Calu3 (cell line): Measurements from ENCODE around the gene TXNDC8. TPM values are rescaled to one million over a fixed set of nuclear protein-coding genes. Genes with fewer than 3 reads are reported as not detected.

Experiments
- BruUV-seq: library from RNA; stranded (reverse); fragments of 400-500 nt; replicated peaks from 2 replicates; lab custom pipeline; 2021; lab: Mats Ljungman, UMichigan
- CTCF ChIA-PET: fragments of 300-600 bp; sonication (Branson Sonifier 250); formaldehyde crosslinking; loops from one replicate; lab custom pipeline; 2022; ENCODE audit warnings: antibody characterized with exemption; lab: Charles Lee
- DNase-seq: peaks from one replicate; pipeline ENCODE4 v3.0.0; 2022
- H3K27ac Mint-ChIP-seq: one replicate; pipeline ENCODE4 v1.8.0; 2022; ENCODE audit warnings: mixed read lengths; ENCODE audit not compliant: unreplicated experiment
- H3K27me3 Mint-ChIP-seq: one replicate; pipeline ENCODE4 v1.8.0; 2022; ENCODE audit warnings: mixed read lengths; ENCODE audit not compliant: unreplicated experiment
- H3K36me3 Mint-ChIP-seq: one replicate; pipeline ENCODE4 v1.8.0; 2022; ENCODE audit warnings: mild to moderate bottlenecking, moderate library complexity, mixed read lengths; ENCODE audit not compliant: insufficient read depth, unreplicated experiment
- H3K4me1 Mint-ChIP-seq: one replicate; pipeline ENCODE4 v1.8.0; 2022; ENCODE audit warnings: mild to moderate bottlenecking, low read depth, mixed read lengths; ENCODE audit not compliant: unreplicated experiment
- H3K4me3 Mint-ChIP-seq: one replicate; pipeline ENCODE4 v1.8.0; 2022; ENCODE audit warnings: mild to moderate bottlenecking, low read depth, moderate library complexity, mixed read lengths; ENCODE audit not compliant: unreplicated experiment
- H3K9me3 Mint-ChIP-seq: one replicate; pipeline ENCODE4 v1.8.0; 2022; ENCODE audit warnings: low read depth, mixed read lengths; ENCODE audit not compliant: unreplicated experiment
- CTCF ChIP-seq: fragments of 200-600 bp; IDR thresholded peaks from one replicate; pipeline ENCODE4 v1.8.0; 2022; ENCODE audit warnings: antibody characterized with exemption; ENCODE audit not compliant: unreplicated experiment
- intact Hi-C: fragments of 100-400 bp; cut with micrococcal nuclease; formaldehyde crosslinking; loops from one replicate; pipeline ENCODE4 v1.10.0; 2022; ENCODE audit not compliant: unreplicated experiment
- total RNA-seq: library from RNA; stranded (reverse); gene quantifications from 2 replicates; pipeline ENCODE4 v1.2.3, GENCODE V29; 2022

TXNDC8 gene
- total RNA-seq, 1 experiment from 2014 or later: not detected

GRCh38 chr9:110334871-110335270 lies 2.8 kb downstream of the TXNDC8 start:
- no TSS peak for BruUV-seq
- no peaks in the 10 kb centered on the region for H3K4me1 Mint-ChIP-seq
- intact Hi-C loops: no loop called here
- no peak overlapping the region for H3K4me3 Mint-ChIP-seq
- CTCF ChIA-PET: no interaction called here
- no peak for TF ChIP-seq CTCF
- H3K36me3 Mint-ChIP-seq: no peaks in the 10 kb centered on the region
- H3K27me3 Mint-ChIP-seq: no peaks in the 10 kb centered on the region
- no peak for DNase-seq
- H3K9me3 Mint-ChIP-seq: no peaks in the 10 kb centered on the region
- no peak overlapping the region for H3K27ac Mint-ChIP-seq

GRCh38 chr9:110334183-110334582 lies 3.5 kb downstream of the TXNDC8 start:
- Mint-ChIP-seq H3K27ac (no peak overlapping the region), H3K4me1 (no peaks in the 10 kb centered on the region), H3K27me3 (no peaks in the 10 kb centered on the region), H3K36me3 (no peaks in the 10 kb centered on the region), H3K4me3 (no peak overlapping the region), H3K9me3 (no peaks in the 10 kb centered on the region)
- no peak for TF ChIP-seq CTCF
- DNase-seq: no peak
- no TSS peak for BruUV-seq
- CTCF ChIA-PET: no interaction called here
- intact Hi-C loops: no loop called here

- H3K36me3 Mint-ChIP-seq: no peaks in the 10 kb centered on the region
These were observed 4.9 kb downstream of the TXNDC8 start for GRCh38 chr9:110332766-110333165.

GRCh38 chr9:110330484-110331105 lies 7.1 kb downstream of the TXNDC8 start:
- Mint-ChIP-seq H3K9me3 (no peaks in the 10 kb centered on the region), H3K27ac (no peak overlapping the region), H3K27me3 (no peaks in the 10 kb centered on the region), H3K36me3 (no peaks in the 10 kb centered on the region), H3K4me3 (no peak overlapping the region), H3K4me1 (no peaks in the 10 kb centered on the region)
- BruUV-seq: no TSS peak
- DNase-seq: no peak
- intact Hi-C loops: no loop called here
- TF ChIP-seq CTCF: no peak
- CTCF ChIA-PET: no interaction called here

More at GRCh38 chr9:110332766-110333165, 4.9 kb downstream of the TXNDC8 start:
- Mint-ChIP-seq H3K9me3 (no peaks in the 10 kb centered on the region), H3K27ac (no peak overlapping the region), H3K4me1 (no peaks in the 10 kb centered on the region), H3K27me3 (no peaks in the 10 kb centered on the region), H3K4me3 (no peak overlapping the region)
- CTCF ChIA-PET: no interaction called here
- no peak for TF ChIP-seq CTCF
- DNase-seq: no peak
- intact Hi-C loops: no loop called here
- BruUV-seq: no TSS peak
